Spinal cord (tissue), 10 donors: ENCODE measurements around the gene RAB27A. TPM values are rescaled to one million over a fixed set of nuclear protein-coding genes. Genes with fewer than 3 reads are reported as not detected.

ENCODE experiments used
- DNase-seq, 6 donors: peaks; one replicate each; pipeline versions ENCODE4 v3.0.0 to v3.0.0-alpha.2; 2013 to 2015; ENCODE audit warnings: low spot score in 6 of 6, low read depth in 4 of 6
- H3K27ac ChIP-seq: one replicate; pipeline ENCODE4 v1.5.1; 2013; ENCODE audit warnings: low read depth, low read length, control low read depth
- H3K27me3 ChIP-seq: one replicate; pipeline ENCODE4 v1.6.1; 2013; ENCODE audit warnings: low read length; ENCODE audit not compliant: control insufficient read depth, insufficient read depth
- H3K36me3 ChIP-seq: one replicate; pipeline ENCODE4 v1.6.1; 2013; ENCODE audit warnings: low read length; ENCODE audit not compliant: control insufficient read depth, insufficient read depth
- H3K4me1 ChIP-seq: one replicate; pipeline ENCODE4 v1.6.1; 2013; ENCODE audit warnings: low read length; ENCODE audit not compliant: control insufficient read depth, insufficient read depth
- H3K4me3 ChIP-seq: one replicate; pipeline ENCODE4 v1.5.1; 2013; ENCODE audit warnings: low read depth, low read length, control low read depth
- H3K9me3 ChIP-seq: one replicate; pipeline ENCODE4 v1.6.1; 2013; ENCODE audit warnings: low read length; ENCODE audit not compliant: control insufficient read depth, insufficient read depth
- WGBS: methylation state at CpG from one replicate; pipeline ENCODE4 v1.1.5; 2013; ENCODE audit warnings: missing lambda C conversion rate; ENCODE audit not compliant: insufficient coverage; 5-methylcytosine and 5-hydroxymethylcytosine counted together
- polyA plus RNA-seq, 2 donors: library from polyadenylated mRNA; unstranded; fragments of 120-200 nt; gene quantifications; one replicate each; pipeline ENCODE4 v1.2.1, GENCODE V29; 2013; ENCODE audit not compliant: insufficient read length in 2 of 2
- total RNA-seq, 2 donors: library from RNA; depleted of rRNA in 1 of 2; stranded (reverse); fragments of 120-200 nt in 1 of 2; fragments of >200 nt in 1 of 2; gene quantifications; one replicate each; pipeline versions ENCODE4 v1.2.3 to v1.2.4, GENCODE V29; 2013 to 2014
- donor health status: healthy.

RAB27A gene
- total and polyA plus RNA-seq, 4 donors, result 4.3 to 8.4 (median 7.1) TPM

DNA sequence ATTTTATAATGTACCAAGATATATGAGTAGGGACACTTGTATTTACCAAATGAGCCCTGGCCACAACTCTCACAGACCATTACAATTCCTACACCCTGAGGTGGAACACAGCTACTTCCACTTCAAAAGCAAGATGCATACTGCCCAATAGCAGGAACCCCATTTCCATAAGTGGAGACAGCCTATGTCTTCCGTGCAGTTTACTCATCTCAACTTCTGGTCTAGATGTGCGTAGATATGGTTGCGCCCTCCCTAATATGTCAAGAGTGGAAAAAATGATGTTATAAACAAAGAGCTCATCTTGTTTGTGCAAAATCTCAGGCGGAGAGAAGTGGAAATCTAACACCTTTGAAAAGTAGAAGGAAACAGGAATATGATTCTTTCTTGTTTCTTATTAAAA lies 44.6 kb downstream of the RAB27A start:
- no peaks in the 10 kb centered on the region for H3K27me3 ChIP-seq
- WGBS, result no CpG with 5 or more reads among the region's 4 CpGs
- no peak overlapping the region for H3K4me3 ChIP-seq
- DNase-seq, result no peak
- H3K27ac ChIP-seq, result no peak overlapping the region
- no peaks in the 10 kb centered on the region for H3K9me3 ChIP-seq
- H3K36me3 ChIP-seq, result no peaks in the 10 kb centered on the region
- no peaks in the 10 kb centered on the region for H3K4me1 ChIP-seq

DNA sequence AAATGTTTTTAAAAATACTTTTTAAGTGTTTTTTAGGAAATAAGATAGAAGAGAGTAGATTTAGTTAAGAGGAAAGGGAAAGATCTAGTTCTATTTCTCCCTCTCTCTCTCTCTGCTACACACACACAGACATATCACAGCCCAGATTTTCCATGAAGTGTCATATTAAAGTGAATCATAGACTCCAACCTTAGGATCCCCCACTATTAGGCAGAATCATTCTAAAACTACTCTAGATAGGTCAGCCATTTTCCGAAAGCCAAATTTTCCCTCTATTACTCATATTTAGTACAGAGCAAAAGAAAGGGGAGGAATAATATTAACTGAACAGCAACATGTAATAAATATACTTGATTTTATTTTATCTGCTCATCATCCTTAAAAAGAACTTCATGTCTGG lies 47.7 kb downstream of the RAB27A start:
- Histone ChIP-seq H3K9me3 (no peaks in the 10 kb centered on the region), H3K4me1 (no peaks in the 10 kb centered on the region)

DNA sequence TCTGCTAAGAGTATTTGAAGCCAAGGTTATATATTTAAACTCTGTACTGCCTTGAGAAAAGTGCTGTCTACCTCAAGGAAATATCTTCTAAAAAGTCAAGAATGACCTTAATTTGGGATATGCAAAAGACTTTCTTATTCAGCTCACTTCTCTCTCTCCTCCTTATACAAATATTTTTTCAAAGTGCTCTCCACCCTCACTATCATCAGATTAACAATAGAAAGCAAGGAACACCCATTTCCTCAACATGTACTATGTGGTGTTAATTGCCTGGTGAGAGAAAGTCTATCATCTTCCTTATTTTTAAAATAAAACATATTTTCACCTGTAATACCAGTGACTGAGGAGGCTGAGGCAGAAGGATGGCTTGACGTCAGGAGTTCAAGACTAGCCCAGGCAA lies 48.4 kb downstream of the RAB27A start:
- no peak overlapping the region for H3K4me3 ChIP-seq
- H3K27ac ChIP-seq, result no peak overlapping the region
- no peaks in the 10 kb centered on the region for H3K9me3 ChIP-seq
- no CpG with 5 or more reads among the region's 1 CpG for WGBS
- H3K27me3 ChIP-seq, result no peaks in the 10 kb centered on the region
- no peaks in the 10 kb centered on the region for H3K36me3 ChIP-seq
- no peak for DNase-seq
- no peaks in the 10 kb centered on the region for H3K4me1 ChIP-seq

More for the DNA sequence above, 47.7 kb downstream of the RAB27A start:
- no peaks in the 10 kb centered on the region for H3K36me3 ChIP-seq
- no peak overlapping the region for H3K27ac ChIP-seq
- H3K4me3 ChIP-seq, result no peak overlapping the region
- no CpG with 5 or more reads among the region's 1 CpG for WGBS
- no peaks in the 10 kb centered on the region for H3K27me3 ChIP-seq
- DNase-seq, result no peak

DNA sequence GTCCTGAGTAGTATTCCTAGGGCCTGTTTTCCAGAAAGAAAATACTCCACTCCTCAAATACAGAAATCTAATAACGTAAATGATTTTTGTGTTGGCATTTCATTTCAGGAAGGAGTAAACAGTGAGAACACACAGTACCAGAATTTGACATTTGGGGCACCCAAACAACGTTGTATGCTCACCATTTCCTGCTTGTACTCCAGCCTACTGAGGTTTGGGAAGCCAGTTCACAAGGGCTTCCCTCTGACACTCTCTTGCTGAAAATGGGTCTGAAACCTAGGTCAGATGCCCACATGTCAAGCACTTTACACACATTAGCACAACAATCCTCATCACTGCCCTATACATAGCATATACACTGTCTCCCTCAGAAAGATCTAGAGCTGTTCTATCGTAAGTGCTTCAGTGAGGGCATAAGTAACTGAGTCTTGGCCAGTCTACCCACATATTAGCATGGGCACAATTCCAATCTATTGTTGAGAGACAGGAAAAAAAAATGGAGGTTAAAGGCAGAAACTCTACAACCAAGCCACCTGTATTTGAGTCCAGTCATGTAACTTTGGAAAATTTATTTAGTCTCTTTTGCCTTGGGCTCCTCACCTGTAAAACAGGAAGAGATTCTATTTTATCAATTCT lies 49.4 kb downstream of the RAB27A start:
- Histone ChIP-seq H3K4me3 (no peak overlapping the region), H3K4me1 (no peaks in the 10 kb centered on the region), H3K36me3 (no peaks in the 10 kb centered on the region), H3K9me3 (no peaks in the 10 kb centered on the region), H3K27me3 (no peaks in the 10 kb centered on the region), H3K27ac (no peak overlapping the region)
- 82% methylated on average over 1 of the region's 3 CpGs for WGBS
- no peak for DNase-seq

DNA sequence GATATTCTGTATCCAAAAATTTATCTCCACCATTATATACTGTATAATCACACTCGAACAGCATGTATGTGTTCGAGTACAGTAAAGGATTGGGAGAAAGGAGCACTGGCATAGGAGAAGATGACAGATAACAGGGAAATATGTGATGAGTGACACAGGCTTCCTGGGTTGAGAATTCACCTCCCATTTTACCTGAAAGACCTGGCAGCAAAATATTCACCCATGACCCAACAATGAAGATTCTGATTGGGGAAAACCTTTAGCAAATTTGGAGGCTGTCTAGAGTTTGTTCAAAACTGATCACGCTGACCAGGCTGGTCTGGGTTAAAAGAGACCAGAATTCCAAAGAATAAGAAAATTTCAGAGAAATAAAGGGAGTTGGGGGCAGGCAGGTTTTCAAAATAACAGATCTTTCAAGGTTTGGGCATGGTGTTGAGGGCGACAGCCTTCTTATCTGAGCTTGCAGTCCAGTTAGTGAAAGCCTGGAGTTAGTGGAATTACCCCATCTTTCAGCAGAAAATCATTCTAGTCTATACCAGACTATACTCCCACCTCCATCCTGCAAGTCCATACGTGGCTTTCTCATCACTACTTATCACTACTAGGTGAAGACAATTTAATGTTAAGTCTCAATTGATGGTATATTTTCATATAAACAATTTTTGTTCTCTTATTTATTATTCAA lies 50.0 kb downstream of the RAB27A start:
- Histone ChIP-seq H3K36me3 (no peaks in the 10 kb centered on the region), H3K4me1 (no peaks in the 10 kb centered on the region), H3K27ac (no peak overlapping the region), H3K4me3 (no peak overlapping the region), H3K9me3 (no peaks in the 10 kb centered on the region), H3K27me3 (no peaks in the 10 kb centered on the region)
- DNase-seq, result no peak
- WGBS, result 100% methylated on average over 1 of the region's 5 CpGs

DNA sequence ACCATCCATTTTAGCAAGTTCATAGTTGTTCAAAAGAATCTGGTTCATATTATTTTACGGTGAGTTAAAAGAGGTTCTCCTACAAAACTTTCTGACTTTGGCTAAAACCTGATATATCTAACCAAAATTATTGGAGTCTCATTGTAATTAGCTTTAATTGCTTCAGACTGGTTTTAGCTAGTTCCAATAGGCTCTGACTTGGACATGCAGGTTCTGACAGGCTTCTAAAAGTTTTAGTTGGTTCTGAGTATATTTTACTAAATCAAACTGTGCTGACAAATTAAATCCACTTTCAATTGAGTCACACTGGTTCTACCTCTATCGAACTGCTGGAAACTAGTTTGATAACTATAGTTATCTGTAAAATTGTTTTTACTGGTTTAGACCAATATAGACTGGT lies 50.7 kb downstream of the RAB27A start:
- H3K27me3 ChIP-seq, result no peaks in the 10 kb centered on the region
- no peak for DNase-seq
- H3K9me3 ChIP-seq, result no peaks in the 10 kb centered on the region
- no CpG with 5 or more reads among the region's 2 CpGs for WGBS
- H3K4me1 ChIP-seq, result no peaks in the 10 kb centered on the region
- H3K27ac ChIP-seq, result no peak overlapping the region
- no peaks in the 10 kb centered on the region for H3K36me3 ChIP-seq
- no peak overlapping the region for H3K4me3 ChIP-seq

DNA sequence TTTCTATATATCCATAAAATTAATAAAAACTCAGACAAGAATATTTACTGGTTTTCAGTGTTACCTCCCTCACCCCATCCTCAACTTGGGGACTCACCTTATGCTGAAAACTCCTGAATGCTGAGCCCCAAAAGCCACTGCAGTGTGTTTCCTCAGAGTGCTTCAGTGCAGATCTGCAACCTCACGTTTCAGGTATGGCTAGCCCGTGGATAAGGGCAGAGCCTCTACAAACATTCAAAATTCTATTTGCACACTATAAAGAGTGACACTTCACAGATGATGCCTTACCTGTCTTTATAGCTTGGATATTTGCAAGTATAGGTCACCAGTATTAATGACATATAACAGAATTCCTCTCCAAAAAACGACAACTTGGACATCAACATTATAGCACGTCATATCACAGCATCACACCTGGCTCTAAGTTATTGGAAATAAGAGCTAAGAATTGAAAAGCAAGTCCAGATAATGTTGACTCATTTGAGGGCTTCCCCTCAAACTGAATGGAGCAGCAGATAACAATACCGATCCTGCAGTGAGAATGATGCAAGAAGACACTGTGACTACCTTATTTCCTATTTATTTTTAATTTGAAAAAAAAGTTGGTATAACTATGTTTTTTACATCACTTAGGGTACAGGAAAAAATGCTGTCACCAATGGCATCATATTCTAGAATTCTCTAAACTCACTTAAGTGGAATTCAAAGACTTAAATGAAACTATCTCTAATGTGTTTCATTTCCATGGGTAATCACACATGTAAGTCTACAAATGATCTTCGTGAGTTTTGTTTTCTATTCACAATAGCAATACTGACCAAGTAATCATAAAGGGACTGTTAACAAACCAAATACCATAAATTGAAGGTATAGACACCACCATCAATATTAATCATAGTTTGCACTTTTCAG lies 52.1 kb downstream of the RAB27A start:
- no CpG with 5 or more reads among the region's 6 CpGs for WGBS
- DNase-seq, result no peak
- Histone ChIP-seq H3K4me3 (no peak overlapping the region), H3K4me1 (no peaks in the 10 kb centered on the region), H3K27ac (no peak overlapping the region), H3K36me3 (no peaks in the 10 kb centered on the region), H3K27me3 (no peaks in the 10 kb centered on the region), H3K9me3 (no peaks in the 10 kb centered on the region)

DNA sequence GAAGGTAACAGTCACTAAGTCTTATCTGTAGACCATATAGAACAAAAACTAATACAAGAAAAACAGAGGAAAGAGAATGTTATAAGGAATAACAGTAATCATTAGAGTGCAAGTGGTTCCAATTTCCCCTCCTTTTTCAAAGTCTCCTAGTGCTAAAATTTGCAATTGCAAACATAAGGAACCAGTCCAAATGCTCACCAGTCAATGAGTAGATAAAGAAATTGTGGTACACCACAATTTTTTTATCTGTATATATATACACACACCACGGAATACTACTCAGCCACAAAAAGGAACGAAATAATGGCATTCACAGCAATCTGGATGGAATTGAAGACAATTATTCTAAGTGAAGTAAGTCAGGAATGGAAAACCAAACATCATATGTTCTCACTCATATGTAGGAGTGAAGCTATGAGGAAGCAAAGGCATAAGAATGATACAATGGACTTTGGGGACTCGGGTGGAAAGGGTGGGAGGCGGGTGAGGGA lies 54.0 kb downstream of the RAB27A start:
- Histone ChIP-seq H3K4me1 (no peaks in the 10 kb centered on the region), H3K27me3 (no peaks in the 10 kb centered on the region), H3K27ac (no peak overlapping the region), H3K9me3 (no peaks in the 10 kb centered on the region), H3K36me3 (no peaks in the 10 kb centered on the region), H3K4me3 (no peak overlapping the region)
- DNase-seq, result no peak
- WGBS, result no CpG with 5 or more reads among the region's 4 CpGs

DNA sequence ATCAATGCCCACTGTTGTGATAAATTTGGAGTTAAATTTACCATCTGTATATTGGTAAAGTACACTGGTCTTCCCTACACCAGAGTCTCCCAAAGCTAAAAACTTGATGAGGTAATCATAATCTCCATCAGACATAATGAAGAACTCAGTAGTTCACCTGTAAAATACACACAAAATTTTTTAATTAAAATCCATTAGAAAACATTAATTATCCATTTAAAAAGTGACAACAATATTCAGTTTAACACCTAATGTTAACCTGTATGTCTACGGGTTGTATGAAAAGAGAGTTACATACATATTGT lies 54.9 kb downstream of the RAB27A start:
- Histone ChIP-seq H3K9me3 (no peaks in the 10 kb centered on the region), H3K4me3 (no peak overlapping the region), H3K4me1 (no peaks in the 10 kb centered on the region), H3K27me3 (no peaks in the 10 kb centered on the region), H3K27ac (no peak overlapping the region), H3K36me3 (no peaks in the 10 kb centered on the region)
- no CpG with 5 or more reads among the region's 1 CpG for WGBS
- DNase-seq, result no peak
